HCT116 (cell line): ENCODE data around the gene TGFBRAP1. TPM values are rescaled to one million over a fixed set of nuclear protein-coding genes. Genes with fewer than 3 reads are reported as not detected.

Experiments
- total RNA-seq: library from RNA; stranded (reverse); gene quantifications from one replicate; pipeline ENCODE4 v1.2.1, GENCODE V29; 2021; ENCODE audit not compliant: unreplicated experiment

Gene TGFBRAP1
- total RNA-seq, 1 experiment from 2014 or later, result 18.3 TPM

Other genes starting within 250 kb of the TGFBRAP1 start
- 0.30 TPM for gene GPR45, start 88.0 kb downstream of the TGFBRAP1 start, total RNA-seq
- 17.2 TPM for gene C2orf49, start 7.8 kb upstream of the TGFBRAP1 start, total RNA-seq
- gene FHL2, start 69.3 kb upstream of the TGFBRAP1 start, total RNA-seq, result 86.6 TPM